GM23338 (cell line): ENCODE results near the gene SLC41A3. TPM values are rescaled to one million over a fixed set of nuclear protein-coding genes. Genes with fewer than 3 reads are reported as not detected.

Experiments
- ATAC-seq: fragments of 200-7000 bp; cut with Tn5 transposase; 3 replicates; pipeline ENCODE4 v1.9.1; 2020
- DNase-seq: peaks from one replicate; pipeline ENCODE4 v3.0.0-alpha.2; 2015; ENCODE audit warnings: low spot score
- H2AFZ ChIP-seq: fragments of 200-600 bp; sonication (generic); 2 replicates; pipeline ENCODE4 v1.8.0; 2016; ENCODE audit warnings: antibody characterized with exemption, mild to moderate bottlenecking, moderate library complexity
- H3F3A ChIP-seq: fragments of 200-600 bp; sonication (generic); replicated peaks from 2 replicates; pipeline ENCODE4 v1.8.0; 2017; ENCODE audit warnings: antibody characterized with exemption, mixed run types, low read depth
- H3K27ac ChIP-seq: fragments of 200-600 bp; sonication (generic); 2 replicates; pipeline ENCODE4 v1.6.1; 2016; ENCODE audit warnings: low read depth
- H3K27me3 ChIP-seq: fragments of 200-600 bp; sonication (generic); 2 replicates; pipeline ENCODE4 v1.8.0; 2016; ENCODE audit warnings: mild to moderate bottlenecking, mixed run types, moderate library complexity; ENCODE audit not compliant: insufficient read depth
- H3K36me3 ChIP-seq: fragments of 200-600 bp; sonication (generic); 2 replicates; pipeline ENCODE4 v1.8.0; 2016; ENCODE audit warnings: mild to moderate bottlenecking; ENCODE audit not compliant: insufficient read depth
- H3K4me1 ChIP-seq: fragments of 200-600 bp; sonication (generic); 2 replicates; pipeline ENCODE4 v1.8.0; 2016; ENCODE audit warnings: mild to moderate bottlenecking, moderate library complexity; ENCODE audit not compliant: insufficient read depth
- H3K4me2 ChIP-seq: fragments of 200-600 bp; sonication (generic); 2 replicates; pipeline ENCODE4 v1.7.1; 2017; ENCODE audit warnings: mixed run types
- H3K4me3 ChIP-seq: fragments of 200-600 bp; sonication (generic); 2 replicates; pipeline ENCODE4 v1.6.1; 2016; ENCODE audit warnings: mixed run types
- H3K79me2 ChIP-seq: fragments of 200-600 bp; sonication (generic); replicated peaks from 2 replicates; pipeline ENCODE4 v1.8.0; 2017; ENCODE audit warnings: mild to moderate bottlenecking; ENCODE audit not compliant: insufficient read depth
- H3K9me2 ChIP-seq: fragments of 200-600 bp; sonication (generic); 2 replicates; pipeline ENCODE4 v1.8.0; 2017; ENCODE audit not compliant: insufficient read depth
- H4K20me1 ChIP-seq: fragments of 200-600 bp; sonication (generic); replicated peaks from 2 replicates; pipeline ENCODE4 v1.8.0; 2017; ENCODE audit warnings: mild to moderate bottlenecking; ENCODE audit not compliant: insufficient read depth
- H3K27ac Mint-ChIP-seq: 2 replicates; pipeline ENCODE4 v1.8.0; 2020; ENCODE audit warnings: inconsistent platforms, mild to moderate bottlenecking, moderate library complexity, mixed read lengths
- H3K27me3 Mint-ChIP-seq: 3 replicates; pipeline ENCODE4 v1.8.0; 2022; ENCODE audit warnings: low read depth, mild to moderate bottlenecking, moderate library complexity, mixed read lengths, inconsistent platforms; ENCODE audit not compliant: insufficient read depth, poor library complexity
- H3K36me3 Mint-ChIP-seq: 3 replicates; pipeline ENCODE4 v1.8.0; 2021; ENCODE audit warnings: low read depth, mild to moderate bottlenecking, inconsistent platforms, moderate library complexity, mixed read lengths
- H3K4me1 Mint-ChIP-seq: 3 replicates; pipeline ENCODE4 v1.8.0; 2020; ENCODE audit warnings: mild to moderate bottlenecking, inconsistent platforms, mixed read lengths
- H3K4me3 Mint-ChIP-seq: 3 replicates; pipeline ENCODE4 v1.8.0; 2021; ENCODE audit warnings: moderate library complexity, mild to moderate bottlenecking, inconsistent platforms, mixed read lengths
- H3K9me3 Mint-ChIP-seq: 3 replicates; pipeline ENCODE4 v1.8.0; 2020; ENCODE audit warnings: moderate library complexity, mild to moderate bottlenecking, inconsistent platforms, mixed read lengths
- CREB1 ChIP-seq: fragments of 250-450 bp; sonication (Bioruptor Pico); IDR thresholded peaks from 2 replicates; pipeline ENCODE4 v1.5.0; 2020; ENCODE audit warnings: low read depth, mild to moderate bottlenecking, moderate library complexity
- EZH2phosphoT487 ChIP-seq: fragments of 200-600 bp; sonication (generic); IDR thresholded peaks from one replicate; pipeline ENCODE4 v1.8.1; 2018; ENCODE audit warnings: antibody characterized with exemption; ENCODE audit not compliant: unreplicated experiment
- JUNB ChIP-seq: IDR thresholded peaks from one replicate; pipeline ENCODE4 v1.6.1; 2016; ENCODE audit warnings: antibody characterized with exemption; ENCODE audit not compliant: unreplicated experiment
- NANOG ChIP-seq: IDR thresholded peaks from 2 replicates; pipeline ENCODE4 v1.6.1; 2016; ENCODE audit warnings: antibody characterized with exemption, borderline replicate concordance
- ZNF114 ChIP-seq: fragments of 250-450 bp; sonication (Bioruptor Pico); IDR thresholded peaks from 2 replicates; pipeline ENCODE4 v1.5.0; 2020; ENCODE audit warnings: mild to moderate bottlenecking, moderate library complexity
- ZNF331 ChIP-seq: fragments of 250-450 bp; sonication (Bioruptor Pico); IDR thresholded peaks from 2 replicates; pipeline ENCODE4 v1.5.0; 2020; ENCODE audit warnings: low read depth, mild to moderate bottlenecking, moderate library complexity
- polyA plus RNA-seq: library from polyadenylated mRNA; unstranded; fragments of >200 nt; fragmentation: Nextera tagmentation; extraction: Ambion mirVana; gene quantifications from 2 replicates; pipeline ENCODE4 v1.2.1, GENCODE V29; 2016
- total RNA-seq: library from RNA; depleted of rRNA; stranded (reverse); fragments of >200 nt; shearing (Covaris generic); gene quantifications from 2 replicates; pipeline ENCODE4 v1.2.3, GENCODE V29; 2014
- TF ChIP-seq, protein P1 (sequence below): IDR thresholded peaks from 2 replicates; pipeline ENCODE4 v1.6.1; 2016; ENCODE audit warnings: antibody characterized with exemption
- TF ChIP-seq, protein P2 (sequence below): IDR thresholded peaks from one replicate; pipeline ENCODE4 v1.6.1; 2018; ENCODE audit warnings: antibody characterized with exemption; ENCODE audit not compliant: unreplicated experiment

The SLC41A3 gene
- total and polyA plus RNA-seq, 2 experiments from 2014 or later, result 12.1 to 29.8 TPM

DNA sequence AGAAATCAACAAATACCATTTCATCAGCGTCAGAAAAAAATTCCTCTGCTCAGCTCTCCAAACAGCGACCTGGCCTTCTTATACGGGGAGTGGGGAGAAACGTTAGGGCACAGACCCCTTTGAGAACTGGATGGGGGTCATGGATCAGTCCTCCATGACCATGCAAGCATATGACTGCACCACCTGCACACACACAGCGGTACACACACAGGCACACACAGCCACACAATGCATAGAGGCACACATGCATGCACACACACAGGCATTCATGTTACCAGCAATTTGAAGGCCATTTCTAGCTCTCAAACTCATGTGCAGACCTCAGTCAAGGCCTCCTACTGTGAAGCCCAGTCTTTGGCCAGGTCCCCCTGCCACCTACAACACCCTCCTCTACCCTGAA, 50.2 kb downstream of the SLC41A3 start:
- Histone ChIP-seq H3F3A (no peaks in the 10 kb centered on the region), H4K20me1 (no peaks in the 10 kb centered on the region), H3K4me3 (no peak overlapping the region), H3K9me2 (peaks cover 6% of the 10 kb centered on the region; the same call in 1 of the 2 replicates), H3K36me3 (peaks cover 5% of the 10 kb centered on the region), H2AFZ (no peak overlapping the region), H3K4me2 (no peak overlapping the region), H3K79me2 (no peaks in the 10 kb centered on the region), H3K27me3 (no peaks in the 10 kb centered on the region), H3K4me1 (0 out of 2 replicates have a peak, but pooled peaks cover 8% of the 10 kb centered on the region), H3K27ac (no peak overlapping the region)
- ATAC-seq (no peak), DNase-seq (no peak)
- Mint-ChIP-seq H3K27me3 (peaks cover 8% of the 10 kb centered on the region), H3K27ac (peak overlapping the region; percentile 45), H3K9me3 (peaks cover 26% of the 10 kb centered on the region), H3K36me3 (peaks cover 32% of the 10 kb centered on the region), H3K4me1 (peaks cover 13% of the 10 kb centered on the region), H3K4me3 (no peak overlapping the region)
- TF ChIP-seq, protein P1, sequence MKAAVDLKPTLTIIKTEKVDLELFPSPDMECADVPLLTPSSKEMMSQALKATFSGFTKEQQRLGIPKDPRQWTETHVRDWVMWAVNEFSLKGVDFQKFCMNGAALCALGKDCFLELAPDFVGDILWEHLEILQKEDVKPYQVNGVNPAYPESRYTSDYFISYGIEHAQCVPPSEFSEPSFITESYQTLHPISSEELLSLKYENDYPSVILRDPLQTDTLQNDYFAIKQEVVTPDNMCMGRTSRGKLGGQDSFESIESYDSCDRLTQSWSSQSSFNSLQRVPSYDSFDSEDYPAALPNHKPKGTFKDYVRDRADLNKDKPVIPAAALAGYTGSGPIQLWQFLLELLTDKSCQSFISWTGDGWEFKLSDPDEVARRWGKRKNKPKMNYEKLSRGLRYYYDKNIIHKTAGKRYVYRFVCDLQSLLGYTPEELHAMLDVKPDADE, result no peak

DNA sequence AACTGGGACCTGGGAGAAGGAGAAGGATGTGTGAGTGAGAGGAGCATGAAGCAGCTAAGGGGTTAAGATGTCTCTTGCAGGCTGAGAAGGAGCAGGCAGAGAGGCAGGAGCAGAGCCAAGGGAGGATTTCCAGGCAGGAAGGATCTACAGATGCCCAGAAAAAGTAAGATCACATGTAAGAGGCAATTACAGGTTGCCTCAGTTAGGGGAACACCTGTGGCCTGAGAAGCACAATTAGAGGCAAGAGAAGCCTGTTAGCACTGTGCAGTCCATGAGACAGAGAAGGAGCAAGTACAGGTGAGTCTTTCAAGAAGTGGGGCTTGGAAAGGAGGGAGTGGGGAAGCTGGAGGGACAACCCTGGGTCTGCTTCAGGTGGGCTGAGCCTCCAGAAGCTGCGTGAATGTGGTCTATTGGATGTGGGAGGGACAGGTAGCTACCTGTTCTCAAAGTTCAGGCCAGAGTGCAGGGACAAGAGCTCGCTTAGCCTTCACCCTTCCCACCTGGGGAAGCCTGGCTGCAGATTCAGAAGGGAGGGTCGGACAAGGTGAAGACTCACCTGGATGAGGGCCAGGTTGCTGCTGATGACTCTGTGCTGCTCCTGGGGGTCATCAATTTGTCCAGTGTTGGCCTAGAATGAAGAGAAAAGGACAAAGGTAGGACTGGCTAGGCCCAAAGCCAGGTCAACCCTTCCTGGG, 50.7 kb downstream of the SLC41A3 start:
- Mint-ChIP-seq H3K4me3 (no peak overlapping the region), H3K4me1 (peaks cover 13% of the 10 kb centered on the region), H3K27ac (peak overlapping the region; percentile 45), H3K9me3 (peaks cover 27% of the 10 kb centered on the region), H3K27me3 (peaks cover 8% of the 10 kb centered on the region), H3K36me3 (peaks cover 32% of the 10 kb centered on the region)
- Histone ChIP-seq H3K4me3 (no peak overlapping the region), H3K9me2 (peaks cover 6% of the 10 kb centered on the region; the same call in 1 of the 2 replicates), H3K4me2 (no peak overlapping the region), H3F3A (no peaks in the 10 kb centered on the region), H2AFZ (no peak overlapping the region), H4K20me1 (no peaks in the 10 kb centered on the region), H3K27me3 (no peaks in the 10 kb centered on the region), H3K79me2 (no peaks in the 10 kb centered on the region), H3K27ac (no peak overlapping the region), H3K4me1 (0 out of 2 replicates have a peak, but pooled peaks cover 8% of the 10 kb centered on the region), H3K36me3 (peaks cover 5% of the 10 kb centered on the region)
- DNase-seq (no peak), ATAC-seq (no peak)
- TF ChIP-seq JUNB (no peak), ZNF331 (CRISPR knock-in tag) (no peak), ZNF114 (CRISPR knock-in tag) (no peak), CREB1 (CRISPR knock-in tag) (no peak), EZH2phosphoT487 (no peak), NANOG (no peak)
- TF ChIP-seq, protein P2, sequence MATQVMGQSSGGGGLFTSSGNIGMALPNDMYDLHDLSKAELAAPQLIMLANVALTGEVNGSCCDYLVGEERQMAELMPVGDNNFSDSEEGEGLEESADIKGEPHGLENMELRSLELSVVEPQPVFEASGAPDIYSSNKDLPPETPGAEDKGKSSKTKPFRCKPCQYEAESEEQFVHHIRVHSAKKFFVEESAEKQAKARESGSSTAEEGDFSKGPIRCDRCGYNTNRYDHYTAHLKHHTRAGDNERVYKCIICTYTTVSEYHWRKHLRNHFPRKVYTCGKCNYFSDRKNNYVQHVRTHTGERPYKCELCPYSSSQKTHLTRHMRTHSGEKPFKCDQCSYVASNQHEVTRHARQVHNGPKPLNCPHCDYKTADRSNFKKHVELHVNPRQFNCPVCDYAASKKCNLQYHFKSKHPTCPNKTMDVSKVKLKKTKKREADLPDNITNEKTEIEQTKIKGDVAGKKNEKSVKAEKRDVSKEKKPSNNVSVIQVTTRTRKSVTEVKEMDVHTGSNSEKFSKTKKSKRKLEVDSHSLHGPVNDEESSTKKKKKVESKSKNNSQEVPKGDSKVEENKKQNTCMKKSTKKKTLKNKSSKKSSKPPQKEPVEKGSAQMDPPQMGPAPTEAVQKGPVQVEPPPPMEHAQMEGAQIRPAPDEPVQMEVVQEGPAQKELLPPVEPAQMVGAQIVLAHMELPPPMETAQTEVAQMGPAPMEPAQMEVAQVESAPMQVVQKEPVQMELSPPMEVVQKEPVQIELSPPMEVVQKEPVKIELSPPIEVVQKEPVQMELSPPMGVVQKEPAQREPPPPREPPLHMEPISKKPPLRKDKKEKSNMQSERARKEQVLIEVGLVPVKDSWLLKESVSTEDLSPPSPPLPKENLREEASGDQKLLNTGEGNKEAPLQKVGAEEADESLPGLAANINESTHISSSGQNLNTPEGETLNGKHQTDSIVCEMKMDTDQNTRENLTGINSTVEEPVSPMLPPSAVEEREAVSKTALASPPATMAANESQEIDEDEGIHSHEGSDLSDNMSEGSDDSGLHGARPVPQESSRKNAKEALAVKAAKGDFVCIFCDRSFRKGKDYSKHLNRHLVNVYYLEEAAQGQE, result no peak
